NCI-H1092 (cell line): ENCODE results near the gene RCVRN.

Experiments used
- DNase-seq: peaks from one replicate; lab custom pipeline; 2025; lab: John Stamatoyannopoulos, UW

RCVRN gene

DNA sequence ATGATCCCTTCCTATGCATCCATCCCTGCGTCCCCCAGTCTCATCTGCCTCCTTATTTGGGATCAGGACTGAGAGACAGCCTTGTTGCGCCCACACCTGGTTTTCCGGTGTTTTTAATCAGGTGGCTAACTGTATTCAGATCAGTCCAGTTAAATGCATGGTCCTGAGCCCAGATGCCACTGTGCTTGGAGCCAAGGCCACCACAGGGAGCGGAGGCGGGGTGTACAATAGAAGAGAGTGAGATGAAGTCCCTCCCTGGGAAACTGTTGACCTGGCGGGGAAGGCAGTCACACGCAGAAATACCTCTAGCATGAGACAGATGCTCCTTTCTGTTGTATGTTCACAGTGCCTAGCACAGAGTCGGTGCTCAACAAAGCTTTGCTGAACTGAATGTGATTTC is 6.3 kb downstream of the RCVRN start:
- no peak for DNase-seq

DNA sequence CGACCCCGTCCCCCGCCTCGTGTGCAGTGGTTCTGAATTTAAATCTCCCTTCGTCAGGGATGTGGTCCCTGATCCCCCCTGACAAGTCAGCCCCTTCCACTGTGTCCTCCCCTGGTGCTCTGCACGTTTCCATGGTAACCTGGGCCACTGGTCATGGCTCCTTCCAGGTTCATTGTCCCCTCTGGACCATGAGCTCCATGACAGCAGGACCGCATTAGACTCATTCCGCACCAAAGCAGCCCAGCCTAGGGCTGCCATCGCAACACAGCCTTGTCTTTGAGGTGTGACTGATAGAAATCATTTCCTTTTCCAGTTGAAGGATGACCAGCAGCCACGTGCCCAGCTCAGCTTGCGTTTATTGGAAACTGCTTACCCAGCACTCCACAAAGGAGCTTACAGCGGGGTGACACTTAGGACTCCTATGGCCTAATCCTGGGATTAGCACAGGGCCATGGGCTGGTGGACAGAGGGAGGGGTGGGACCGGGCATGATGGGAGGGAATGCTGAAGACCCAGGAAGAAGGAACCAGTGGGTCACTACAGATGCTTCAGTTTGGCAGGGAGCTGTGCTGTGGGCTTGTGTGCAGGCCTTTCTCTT is 7.6 kb downstream of the RCVRN start:
- DNase-seq, result no peak

- no peak for DNase-seq
Measured at GRCh38 chr17:9895923-9896322, 9.1 kb downstream of the RCVRN start.

DNA sequence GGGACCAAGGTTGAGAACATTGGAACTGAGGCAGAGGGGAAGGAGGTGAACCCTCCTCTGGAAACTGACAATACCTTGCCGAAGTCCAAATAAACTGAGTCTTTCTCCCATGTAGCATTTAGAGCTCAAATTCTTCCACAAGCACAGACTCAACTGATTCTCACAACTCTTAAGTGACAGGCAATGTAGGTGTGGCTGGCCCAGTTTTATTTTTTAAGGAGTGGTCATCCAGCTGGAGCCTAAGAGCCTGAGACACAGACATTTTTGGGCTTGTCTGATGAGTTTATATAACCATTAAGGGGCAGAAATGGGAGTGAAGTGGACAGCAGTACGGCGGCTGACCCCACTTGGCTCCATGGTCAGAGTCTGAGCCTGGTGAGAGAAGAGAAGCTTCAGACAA is 10.8 kb downstream of the RCVRN start:
- DNase-seq, result no peak

- DNase-seq, result no peak
Measured at GRCh38 chr17:9893411-9894012, 11.6 kb downstream of the RCVRN start.

DNA sequence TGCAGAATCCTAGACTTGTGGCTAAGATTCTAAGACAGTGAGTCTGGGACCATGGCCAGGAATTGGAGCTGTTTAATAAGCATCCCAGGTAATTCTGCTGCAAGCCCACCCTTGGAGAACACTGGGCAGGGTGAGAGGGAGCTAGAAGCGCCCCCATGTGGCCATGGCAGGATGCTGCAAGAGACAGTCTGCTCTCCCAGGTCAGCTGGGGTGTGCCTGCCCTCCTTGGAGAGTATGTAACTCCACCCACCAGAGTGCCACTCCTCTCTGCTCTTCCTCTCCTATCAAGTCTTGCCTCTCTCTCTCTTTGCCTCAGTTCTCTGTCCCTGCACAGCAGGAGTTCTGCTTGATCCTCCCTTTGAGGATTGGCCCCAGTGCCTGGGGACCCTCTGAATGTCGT is 14.9 kb downstream of the RCVRN start:
- DNase-seq, result no peak

DNA sequence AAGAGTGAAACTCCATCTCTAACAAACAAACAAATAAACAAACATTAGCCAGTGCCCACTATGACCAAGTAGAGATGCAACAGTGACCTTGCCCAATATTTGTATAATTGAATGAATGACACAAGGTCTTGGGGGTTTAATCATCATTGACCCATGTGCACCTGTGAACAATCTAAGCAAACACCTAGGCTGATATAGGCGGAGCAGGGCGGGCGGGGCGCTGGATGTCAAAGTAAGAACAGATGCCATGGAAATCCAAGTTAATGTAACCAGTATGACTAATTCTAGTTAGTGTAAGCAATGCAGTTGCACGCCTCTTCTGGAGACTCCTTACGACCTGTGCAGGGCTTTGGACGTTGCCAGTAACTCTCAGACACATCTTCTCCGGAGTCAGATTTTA is 17.6 kb downstream of the RCVRN start:
- DNase-seq, result no peak

DNA sequence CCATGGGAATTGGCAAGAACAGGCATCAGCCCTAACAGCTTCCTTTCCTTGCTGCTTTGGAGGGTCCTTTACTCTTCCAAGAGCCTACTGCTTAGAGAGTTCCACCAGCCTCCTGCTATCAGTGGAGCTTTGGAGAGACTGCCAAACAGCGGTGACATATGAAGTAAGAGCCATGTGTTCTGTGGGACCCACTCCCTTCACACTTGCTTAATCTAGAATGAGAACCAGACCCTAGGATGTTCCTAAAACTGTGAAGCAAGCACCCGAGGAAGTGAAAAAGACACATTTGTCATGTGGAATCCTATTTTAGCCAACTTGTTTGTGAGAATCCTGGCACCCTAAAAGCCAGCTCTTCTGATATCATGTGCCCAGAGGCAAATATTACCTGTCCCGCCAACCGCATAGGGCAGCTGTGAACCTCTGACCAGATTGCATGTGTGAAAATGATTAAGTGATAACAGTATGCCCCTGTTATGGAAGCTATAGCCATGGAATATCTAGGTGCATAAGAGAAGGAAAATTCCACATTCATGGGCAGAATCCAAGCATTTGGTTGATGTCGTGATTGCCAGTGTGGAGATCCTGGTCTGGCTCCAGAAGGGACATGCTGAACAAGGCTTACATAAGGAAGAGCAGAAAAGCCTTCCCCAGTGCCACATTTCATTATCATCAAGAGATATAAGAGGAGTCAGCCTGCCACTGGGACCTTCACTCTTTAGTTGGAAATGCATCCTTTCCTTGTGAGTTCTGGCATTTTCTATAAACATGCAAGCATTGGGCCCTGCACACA is 18.7 kb downstream of the RCVRN start:
- DNase-seq, result no peak

DNA sequence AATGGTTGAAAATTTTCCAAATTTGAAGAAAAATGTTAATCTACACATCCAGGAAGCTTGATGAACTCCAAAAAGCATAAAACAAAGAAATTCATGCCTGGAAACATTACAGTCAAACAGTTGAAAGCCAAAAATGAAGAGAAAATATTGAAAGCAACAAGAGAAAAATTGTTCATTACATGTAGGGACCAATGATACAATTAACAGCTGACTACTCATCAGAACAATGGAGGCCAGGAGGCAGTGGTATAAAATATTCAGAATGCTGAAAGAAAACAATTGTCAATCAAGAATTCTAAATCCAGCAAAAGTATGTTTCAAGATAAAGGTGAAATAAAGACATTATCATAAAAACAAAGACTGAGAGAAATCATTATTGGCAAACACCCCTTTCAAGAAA is 21.6 kb downstream of the RCVRN start:
- no peak for DNase-seq

GRCh38 chr17:9880582-9880999 is 24.5 kb downstream of the RCVRN start:
- no peak for DNase-seq

GRCh38 chr17:9878786-9879525 is 26.1 kb downstream of the RCVRN start:
- no peak for DNase-seq

DNA sequence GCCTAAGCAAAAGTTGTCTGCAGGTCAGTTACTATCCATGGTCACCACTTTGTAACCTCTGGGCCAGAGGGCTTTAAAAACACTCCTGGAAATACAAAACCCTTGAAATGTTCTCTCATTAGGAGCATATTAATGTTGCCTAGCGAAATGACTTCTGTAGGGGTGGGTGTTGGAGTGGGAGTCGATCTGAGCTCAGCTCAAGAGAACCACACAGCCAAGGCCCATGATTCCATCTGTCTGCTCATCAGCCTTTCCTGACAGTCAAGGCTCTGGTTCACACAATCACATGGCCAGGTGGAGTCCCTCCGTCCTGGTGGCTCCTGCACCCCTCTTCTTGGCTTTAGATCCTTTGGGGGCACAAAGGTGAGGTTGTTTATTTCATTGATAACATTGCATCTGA is 26.7 kb downstream of the RCVRN start:
- no peak for DNase-seq

DNA sequence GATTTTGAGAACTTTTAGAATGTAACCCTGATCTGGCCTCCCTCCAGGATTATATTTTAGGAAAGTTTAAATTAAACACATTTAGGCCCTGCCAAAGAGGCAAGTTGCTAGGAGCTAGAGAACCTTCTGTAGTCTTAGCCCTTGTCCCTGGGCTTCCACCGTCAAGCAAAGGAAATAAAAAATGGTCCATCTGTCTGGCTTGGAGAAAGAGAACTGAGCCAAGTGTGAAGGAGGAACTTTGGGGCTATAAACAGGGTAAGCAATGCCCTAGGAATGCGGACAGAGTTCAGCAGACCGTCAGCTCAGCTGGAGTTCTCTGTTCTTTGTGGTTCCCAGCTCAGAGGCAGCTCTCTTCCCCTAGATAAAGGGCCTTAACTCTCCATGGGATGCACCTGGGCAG is 29.6 kb downstream of the RCVRN start:
- no peak for DNase-seq

DNA sequence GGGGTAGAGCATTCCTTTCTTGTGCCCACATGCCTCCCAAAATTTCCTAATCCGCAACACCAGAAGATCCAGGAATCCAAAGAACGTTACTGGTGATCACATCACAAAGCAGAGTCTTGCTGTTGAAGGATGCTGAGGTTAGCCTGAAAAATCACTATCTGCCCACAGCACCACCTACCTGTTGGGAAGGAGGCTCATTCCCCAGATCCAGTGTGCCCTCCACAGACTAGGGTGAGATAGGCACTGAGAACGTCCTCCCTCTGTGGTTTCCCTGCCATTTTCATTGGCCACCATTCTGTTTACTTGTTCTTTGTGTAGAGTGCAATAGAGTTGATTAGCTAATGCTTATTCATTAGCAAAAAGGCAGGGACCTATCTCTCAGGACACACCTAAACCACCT is 30.3 kb downstream of the RCVRN start:
- no peak for DNase-seq

- no peak for DNase-seq
Measured at GRCh38 chr17:9872852-9873251, 32.2 kb downstream of the RCVRN start.

GRCh38 chr17:9868552-9868951 is 36.5 kb downstream of the RCVRN start:
- no peak for DNase-seq

- DNase-seq, result no peak
Measured at GRCh38 chr17:9865586-9865985, 39.5 kb downstream of the RCVRN start.

DNA sequence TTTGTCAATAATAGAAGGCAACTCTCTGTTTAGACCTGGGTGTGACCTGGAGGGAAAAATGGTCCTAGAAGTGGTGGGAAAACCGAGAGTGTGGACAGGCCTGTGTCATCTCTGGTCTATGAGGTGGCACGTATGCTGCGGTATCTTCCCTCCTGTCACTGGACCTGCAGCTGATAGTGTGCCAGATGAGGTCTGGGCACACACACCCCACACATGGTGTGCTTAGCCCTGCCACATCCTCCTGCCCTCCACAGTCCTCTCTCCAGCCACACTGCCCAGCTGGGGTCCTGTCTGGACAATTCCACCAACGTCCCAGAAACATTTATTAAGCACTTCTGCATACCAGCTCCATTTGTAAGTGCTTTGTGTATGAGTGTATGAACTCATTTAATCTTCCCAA is 42.1 kb downstream of the RCVRN start:
- DNase-seq, result no peak

DNA sequence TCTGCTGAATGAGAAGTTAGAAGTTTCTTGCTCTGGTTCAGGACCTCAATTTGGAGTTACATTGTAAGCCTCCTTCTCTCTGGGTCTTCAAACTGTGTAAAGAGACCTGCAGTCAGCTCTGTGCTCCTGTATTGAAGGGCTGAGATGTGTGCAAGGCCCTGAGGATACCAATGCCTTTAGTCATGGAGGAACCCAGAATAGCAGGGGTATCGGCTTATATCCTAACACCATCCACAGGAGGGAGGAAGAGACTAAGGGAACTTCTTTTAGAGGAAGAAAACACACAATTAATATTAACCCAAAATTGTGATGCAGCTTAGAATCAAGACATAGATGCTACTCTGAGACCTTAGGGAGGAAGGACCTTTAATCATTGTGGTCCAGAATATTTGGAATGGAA is 42.9 kb downstream of the RCVRN start:
- DNase-seq, result no peak

- no peak for DNase-seq
Measured at GRCh38 chr17:9860851-9861250, 44.2 kb downstream of the RCVRN start.

GRCh38 chr17:9859781-9860180 is 45.3 kb downstream of the RCVRN start:
- no peak for DNase-seq

DNA sequence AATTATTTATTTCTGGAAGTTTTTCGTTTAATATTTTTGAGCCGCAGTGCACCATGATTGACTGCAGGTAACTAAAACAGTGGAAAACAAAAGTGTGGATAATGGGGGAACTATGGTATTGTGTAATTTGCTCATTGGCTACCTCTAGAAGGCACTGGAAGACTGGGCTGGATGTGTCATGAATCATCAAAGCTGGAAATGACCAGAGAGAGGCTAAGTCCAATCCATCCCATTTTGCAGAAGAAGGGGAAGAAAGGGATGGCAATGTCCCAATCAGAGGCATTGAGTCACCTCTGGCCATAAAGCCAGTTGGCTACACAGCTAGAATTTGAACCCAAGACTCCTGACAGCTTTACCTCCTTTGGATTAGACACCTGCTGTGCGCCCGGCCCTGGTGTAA is 50.0 kb downstream of the RCVRN start:
- DNase-seq, result no peak

- DNase-seq, result no peak
Measured at GRCh38 chr17:9854255-9854654, 50.8 kb downstream of the RCVRN start.
